H1 (cell line): ENCODE measurements around the gene TMCO1. TPM values are rescaled to one million over a fixed set of nuclear protein-coding genes. Genes with fewer than 3 reads are reported as not detected.

Experiments
- CTCF ChIA-PET: fragments of 300-600 bp; sonication (Branson Sonifier 250); formaldehyde crosslinking; loops from one replicate; lab custom pipeline; 2021; ENCODE audit not compliant: partially characterized antibody; lab: Charles Lee
- POLR2A ChIA-PET: fragments of 300-600 bp; sonication (Branson Sonifier 250); formaldehyde crosslinking; loops from one replicate; lab custom pipeline; 2021; ENCODE audit warnings: inconsistent platforms; ENCODE audit not compliant: partially characterized antibody; lab: Charles Lee
- DNase-seq, 2 experiments: peaks; one replicate each; pipeline versions ENCODE4 v3.0.0 to v3.0.0-alpha.2; 2010 to 2022; ENCODE audit warnings: low spot score in 2 of 2, low read depth in 1 of 2, mixed read lengths in 1 of 2
- FAIRE-seq: peaks from 2 replicates; lab custom pipeline; 2011; peaks lifted over from hg19 to GRCh38; lab: Jason Lieb, UNC
- H2AFZ ChIP-seq: 2 replicates; pipeline ENCODE4 v1.8.1; 2012; ENCODE audit warnings: low read length, inconsistent platforms
- H2AK5ac ChIP-seq: 2 replicates; pipeline ENCODE4 v1.6.1; 2013; ENCODE audit warnings: low read depth, low read length
- H2BK120ac ChIP-seq: replicated peaks from 2 replicates; pipeline ENCODE3; 2013; ENCODE audit warnings: low read depth, low read length, inconsistent platforms
- H2BK12ac ChIP-seq: 2 replicates; pipeline ENCODE4 v1.6.1; 2013; ENCODE audit warnings: low read depth, low read length
- H2BK15ac ChIP-seq: 2 replicates; pipeline ENCODE4 v1.6.1; 2013; ENCODE audit warnings: low read length
- H2BK20ac ChIP-seq: 2 replicates; pipeline ENCODE4 v1.6.1; 2013; ENCODE audit warnings: low read length
- H2BK5ac ChIP-seq: 2 replicates; pipeline ENCODE4 v1.6.1; 2013; ENCODE audit warnings: low read depth, low read length
- H3K14ac ChIP-seq: 2 replicates; pipeline ENCODE4 v1.6.1; 2013; ENCODE audit warnings: inconsistent platforms; ENCODE audit not compliant: insufficient read length
- H3K18ac ChIP-seq: 2 replicates; pipeline ENCODE4 v1.6.1; 2013; ENCODE audit warnings: low read length; ENCODE audit errors: extremely low read depth
- H3K23ac ChIP-seq: 2 replicates; pipeline ENCODE4 v1.6.1; 2013; ENCODE audit warnings: inconsistent platforms; ENCODE audit not compliant: insufficient read length
- H3K23me2 ChIP-seq: 2 replicates; pipeline ENCODE4 v1.6.1; 2013; ENCODE audit warnings: low read depth, low read length
- H3K27ac ChIP-seq: 2 replicates; pipeline ENCODE4 v1.6.1; 2011; ENCODE audit warnings: low read depth, low read length, inconsistent platforms
- H3K27me3 ChIP-seq, 4 experiments: replicated peaks in 1 of 4; 1 replicate in 1 of 4; 2 replicates in 3 of 4; pipeline versions ENCODE4 v1.6.1 to v1.8.1; 2011 to 2013; ENCODE audit warnings: low read length in 3 of 4, mild to moderate bottlenecking in 3 of 4, inconsistent platforms in 2 of 4, mixed read lengths in 2 of 4, moderate library complexity in 1 of 4; ENCODE audit not compliant: control insufficient read depth in 3 of 4, insufficient read depth in 3 of 4; ENCODE audit errors: extremely low read depth in 1 of 4
- H3K36me3 ChIP-seq, 4 experiments: 2 replicates each; pipeline versions ENCODE4 v1.6.1 to v1.8.1; 2011 to 2013; ENCODE audit warnings: mild to moderate bottlenecking in 4 of 4, low read length in 3 of 4, moderate library complexity in 2 of 4, control low read depth in 1 of 4, inconsistent platforms in 1 of 4; ENCODE audit not compliant: insufficient read depth in 4 of 4, control insufficient read depth in 2 of 4
- H3K4ac ChIP-seq: replicated peaks from 2 replicates; pipeline ENCODE3; 2013; ENCODE audit warnings: low read length, low read depth, mixed read lengths, inconsistent platforms; ENCODE audit not compliant: insufficient read length
- H3K4me1 ChIP-seq, 4 experiments: replicated peaks in 1 of 4; 1 replicate in 1 of 4; 2 replicates in 3 of 4; pipeline versions ENCODE4 v1.6.1 to v1.8.1; 2011 to 2013; ENCODE audit warnings: low read length in 3 of 4, inconsistent platforms in 2 of 4, mixed read lengths in 1 of 4; ENCODE audit not compliant: insufficient read depth in 4 of 4, control insufficient read depth in 3 of 4
- H3K4me2 ChIP-seq, 2 experiments: 2 replicates each; pipeline versions ENCODE4 v1.6.1 to v1.8.1; 2011 to 2013; ENCODE audit warnings: low read depth in 2 of 2, low read length in 2 of 2, control low read depth in 1 of 2, inconsistent platforms in 1 of 2, mild to moderate bottlenecking in 1 of 2; ENCODE audit not compliant: insufficient read depth in 1 of 2
- H3K4me3 ChIP-seq, 4 experiments: fragments of 200-600, 300-600 bp in 1 of 4; sonication (generic), shearing (Covaris generic), sonication (Bioruptor Twin) in 1 of 4; 2 replicates each; pipeline versions ENCODE4 v1.5.1 to v1.8.1; 2011 to 2016; ENCODE audit warnings: low read length in 4 of 4, low read depth in 3 of 4, control low read depth in 2 of 4, inconsistent platforms in 2 of 4, mild to moderate bottlenecking in 2 of 4, mixed read lengths in 1 of 4, moderate library complexity in 1 of 4; ENCODE audit not compliant: insufficient read depth in 2 of 4; ENCODE audit errors: extremely low read depth in 1 of 4
- H3K56ac ChIP-seq: replicated peaks from 2 replicates; pipeline ENCODE3; 2013; ENCODE audit warnings: low read depth, mild to moderate bottlenecking, mixed read lengths, low read length, inconsistent platforms; ENCODE audit not compliant: insufficient read length
- H3K79me1 ChIP-seq: 2 replicates; pipeline ENCODE4 v1.6.1; 2013; ENCODE audit warnings: low read depth, low read length, control low read depth
- H3K79me2 ChIP-seq, 2 experiments: 2 replicates each; pipeline versions ENCODE4 v1.6.1 to v1.8.1; 2012 to 2013; ENCODE audit warnings: low read length in 2 of 2, mild to moderate bottlenecking in 2 of 2, inconsistent platforms in 1 of 2; ENCODE audit not compliant: insufficient read depth in 2 of 2, control insufficient read depth in 1 of 2
- H3K9ac ChIP-seq, 4 experiments: replicated peaks in 1 of 4; 1 replicate in 1 of 4; 2 replicates in 3 of 4; pipeline versions ENCODE4 v1.6.1 to v1.8.1; 2011 to 2013; ENCODE audit warnings: low read depth in 3 of 4, low read length in 3 of 4, control low read depth in 2 of 4, mild to moderate bottlenecking in 2 of 4, moderate library complexity in 2 of 4, inconsistent platforms in 1 of 4; ENCODE audit errors: extremely low read depth in 1 of 4
- H3K9me3 ChIP-seq, 2 experiments: 2 replicates each; pipeline versions ENCODE4 v1.6.1 to v1.8.1; 2012 to 2013; ENCODE audit warnings: mild to moderate bottlenecking in 2 of 2, moderate library complexity in 2 of 2, control low read depth in 1 of 2, inconsistent platforms in 1 of 2, low read depth in 1 of 2, low read length in 1 of 2, mixed read lengths in 1 of 2; ENCODE audit not compliant: insufficient read depth in 2 of 2
- H4K20me1 ChIP-seq, 2 experiments: replicated peaks in 1 of 2; 2 replicates each; pipeline versions ENCODE3 to v1.8.1; 2011 to 2013; ENCODE audit warnings: inconsistent platforms in 2 of 2, low read length in 2 of 2, mild to moderate bottlenecking in 1 of 2; ENCODE audit not compliant: insufficient read depth in 2 of 2, control insufficient read depth in 1 of 2
- H4K5ac ChIP-seq: 2 replicates; pipeline ENCODE4 v1.6.1; 2013; ENCODE audit warnings: low read length, low read depth, mixed read lengths, inconsistent platforms; ENCODE audit not compliant: insufficient read length
- H4K8ac ChIP-seq: 2 replicates; pipeline ENCODE4 v1.8.0; 2013; ENCODE audit warnings: mild to moderate bottlenecking, moderate library complexity, low read length, inconsistent platforms; ENCODE audit not compliant: insufficient read depth; ENCODE audit errors: extremely low read depth
- H4K91ac ChIP-seq: replicated peaks from 2 replicates; pipeline ENCODE3; 2013; ENCODE audit warnings: low read length, mixed read lengths, inconsistent platforms; ENCODE audit not compliant: insufficient read length
- EP300 ChIP-seq, 2 experiments: IDR thresholded peaks; 1 replicate in 1 of 2; 2 replicates in 1 of 2; pipeline ENCODE4 v1.6.1; 2011 to 2012; ENCODE audit warnings: low read depth in 2 of 2, low read length in 2 of 2, mild to moderate bottlenecking in 2 of 2, borderline replicate concordance in 1 of 2, inconsistent platforms in 1 of 2, moderate library complexity in 1 of 2
- JUND ChIP-seq: IDR thresholded peaks from 2 replicates; pipeline ENCODE4 v1.6.1; 2011; ENCODE audit warnings: mild to moderate bottlenecking, improper control_type of control experiment, low read length
- KDM5A ChIP-seq: fragments of 200-600 bp; IDR thresholded peaks from 2 replicates; pipeline ENCODE4 v1.7.1; 2012; ENCODE audit warnings: mild to moderate bottlenecking, low read length, inconsistent platforms, mixed read lengths
- PHF8 ChIP-seq: fragments of 200-600 bp; sonication (generic); conservative IDR thresholded peaks from 2 replicates; pipeline ENCODE4 v1.7.1; 2012; ENCODE audit warnings: low read depth, mild to moderate bottlenecking, inconsistent platforms, low read length, moderate library complexity
- SRF ChIP-seq: IDR thresholded peaks from 2 replicates; pipeline ENCODE4 v1.6.1; 2011; ENCODE audit warnings: mild to moderate bottlenecking, low read depth, low read length, moderate library complexity
- WGBS, 2 experiments: shearing (Covaris generic) in 1 of 2; methylation state at CpG; one replicate each; pipeline versions ENCODE4 v1.1.6 to v1.1.7; 2013 to 2015; ENCODE audit warnings: low lambda C conversion rate in 2 of 2, mixed read lengths in 2 of 2, inconsistent platforms in 1 of 2, low coverage in 1 of 2, missing lambda C conversion rate in 1 of 2; ENCODE audit not compliant: insufficient replicate concordance in 2 of 2, insufficient coverage in 1 of 2, insufficient read length in 1 of 2; ENCODE audit errors: extremely low coverage in 1 of 2, missing lambda C conversion rate in 1 of 2; 5-methylcytosine and 5-hydroxymethylcytosine counted together
- polyA plus RNA-seq, 7 experiments: library from polyadenylated mRNA; depleted of rRNA in 3 of 7; stranded (reverse) in 5 of 7; unstranded in 2 of 7; fragments of >200 nt in 5 of 7; fragments of 200-250 nt in 2 of 7; gene quantifications; 1 replicate in 5 of 7; 2 replicates in 1 of 7; 4 replicates in 1 of 7; pipeline versions ENCODE4 v1.2.1 to v1.2.3, GENCODE V29; 2011 to 2013; ENCODE audit warnings: missing spikeins in 2 of 7, mixed read lengths in 2 of 7
- total RNA-seq: library from RNA; stranded (reverse); fragmentation: NEBNext Ultra II Directional; extraction: Animal tissue kit (Norgen Biotek cat#: 25700); gene quantifications from 2 replicates; pipeline ENCODE4 v1.2.1, GENCODE V29; 2021

TMCO1 gene
- total and polyA plus RNA-seq, 2 of the 8 experiments (the other 6 are each of a cell fraction or from before 2014, with no cell fraction given) = 61.6 to 63.8 TPM

DNA sequence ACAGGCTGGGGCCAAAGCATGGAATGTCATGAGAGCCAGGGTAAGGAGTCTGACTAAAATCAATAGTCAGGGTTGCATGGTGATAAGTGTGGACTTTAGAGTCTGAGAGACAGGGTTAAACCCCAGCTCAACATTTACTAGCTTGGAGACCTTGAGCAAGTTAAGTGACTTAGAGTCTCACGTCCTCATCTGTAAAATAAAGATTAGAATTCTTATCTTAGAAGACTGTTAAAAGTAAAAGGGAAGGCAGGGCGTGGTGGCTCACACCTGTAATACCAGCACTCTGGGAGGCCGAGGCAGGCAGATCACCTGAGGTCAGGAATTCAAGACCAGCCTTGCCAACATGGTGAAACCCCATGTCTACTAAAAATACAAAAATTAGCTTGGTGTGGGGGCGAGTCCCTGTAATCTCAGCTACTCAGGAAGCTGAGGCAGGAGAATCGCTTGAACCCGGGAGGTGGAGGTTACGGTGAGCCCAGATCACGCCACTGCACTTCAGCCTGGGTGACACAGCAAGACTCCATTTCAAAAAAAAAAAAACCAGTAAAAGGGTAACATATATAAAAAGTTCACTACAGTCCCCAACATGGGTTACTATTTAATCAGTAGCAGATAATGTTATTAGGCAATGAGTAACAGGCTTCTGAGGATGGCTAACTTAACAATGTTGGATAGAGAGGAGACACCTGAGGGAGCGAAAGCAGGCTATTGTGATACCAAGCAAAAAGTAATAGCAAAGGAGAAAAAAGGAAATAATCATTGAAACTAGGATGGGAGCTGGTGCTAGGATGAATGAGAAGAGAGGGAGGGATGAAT lies 20.8 kb downstream of the TMCO1 start:
- no peak for FAIRE-seq
- H3K4me2 ChIP-seq = no peak overlapping the region
- CTCF ChIA-PET = interaction anchor here (0.8 to 1.0 kb wide), 2 partner anchors 167 to 282 kb away, joined by 3 read pairs; no protein-coding TSS in a partner anchor

More for the DNA sequence above, 20.8 kb downstream of the TMCO1 start:
- H2AK5ac ChIP-seq = no peak overlapping the region
- no peak overlapping the region for H3K18ac ChIP-seq
- no peak overlapping the region for H2BK12ac ChIP-seq
- no peak overlapping the region for H3K4ac ChIP-seq
- H3K56ac ChIP-seq = no peak overlapping the region
- H2BK20ac ChIP-seq = no peak overlapping the region
- no peaks in the 10 kb centered on the region for H3K79me2 ChIP-seq
- no peak overlapping the region for H4K8ac ChIP-seq
- H4K91ac ChIP-seq = no peak overlapping the region
- TF ChIP-seq PHF8 (no peak), KDM5A (no peak), EP300 (IDR thresholded peaks at IDR 0.05; ENCODE audit: borderline replicate concordance in 1 of 2, low read depth in 2 of 2, low read length in 2 of 2) (no peak), SRF (no peak), JUND (no peak)
- H3K27ac ChIP-seq = no peak overlapping the region
- H4K20me1 ChIP-seq = no peaks in the 10 kb centered on the region
- no peak overlapping the region for H3K4me3 ChIP-seq
- no peak overlapping the region for H4K5ac ChIP-seq
- 97% methylated on average over 9 of the region's 9 CpGs; no CpG with 5 or more reads in 1 of the 2 experiments for WGBS, 2 experiments
- peaks cover 0 to 4% (median 2%) of the 10 kb centered on the region in 4 experiments; a peak in 3 of 8 replicates for H3K36me3 ChIP-seq
- H3K9me3 ChIP-seq = no peaks in the 10 kb centered on the region
- no peak overlapping the region for H3K14ac ChIP-seq
- H3K79me1 ChIP-seq = no peaks in the 10 kb centered on the region
- no peaks in the 10 kb centered on the region for H3K4me1 ChIP-seq
- DNase-seq = no peak
- no peak overlapping the region for H3K9ac ChIP-seq
- no peak overlapping the region for H2BK15ac ChIP-seq
- H2BK120ac ChIP-seq = no peak overlapping the region
- H3K27me3 ChIP-seq = no peaks in the 10 kb centered on the region
- POLR2A ChIA-PET = interaction anchor here (0.5 kb wide), 1 partner anchor 153 kb away, joined by 3 read pairs; no protein-coding TSS in a partner anchor
- no peak overlapping the region for H3K23ac ChIP-seq
- H3K23me2 ChIP-seq = no peaks in the 10 kb centered on the region
- H2AFZ ChIP-seq = no peak overlapping the region
- no peak overlapping the region for H2BK5ac ChIP-seq
